ENCODE data around the gene CD68. TPM values are rescaled to one million over a fixed set of nuclear protein-coding genes. Genes with fewer than 3 reads are reported as not detected.

The CD68 gene
- total RNA-seq, 2 donors from 2014 or later: 12.3 to 17.3 TPM

- WGBS: 49% methylated on average over 12 of the region's 12 CpGs
- Histone ChIP-seq H3K4me1 (replicated peaks) (peaks cover 15% of the 10 kb centered on the region), H3K36me3 (peaks cover 0 to 5% of the 10 kb centered on the region in 2 donors), H3K27me3 (replicated peaks; ENCODE audit: insufficient read depth) (no peaks in the 10 kb centered on the region), H3K27ac (peak overlapping the region; percentile 76 to 84), H3K9me3 (no peaks in the 10 kb centered on the region), H3K4me3 (no peak overlapping the region)
- peak; percentile 31 for TF ChIP-seq POLR2A (IDR thresholded peaks at IDR 0.05)
- TF ChIP-seq CTCF (IDR thresholded peaks at IDR 0.05): no peak
- no peak for DNase-seq (ENCODE audit: low spot score)
- intact Hi-C loops (cut with DNase I): no loop called here
Observed at GRCh38 chr17:7587420-7588151, 8.1 kb downstream of the CD68 start.

DNA sequence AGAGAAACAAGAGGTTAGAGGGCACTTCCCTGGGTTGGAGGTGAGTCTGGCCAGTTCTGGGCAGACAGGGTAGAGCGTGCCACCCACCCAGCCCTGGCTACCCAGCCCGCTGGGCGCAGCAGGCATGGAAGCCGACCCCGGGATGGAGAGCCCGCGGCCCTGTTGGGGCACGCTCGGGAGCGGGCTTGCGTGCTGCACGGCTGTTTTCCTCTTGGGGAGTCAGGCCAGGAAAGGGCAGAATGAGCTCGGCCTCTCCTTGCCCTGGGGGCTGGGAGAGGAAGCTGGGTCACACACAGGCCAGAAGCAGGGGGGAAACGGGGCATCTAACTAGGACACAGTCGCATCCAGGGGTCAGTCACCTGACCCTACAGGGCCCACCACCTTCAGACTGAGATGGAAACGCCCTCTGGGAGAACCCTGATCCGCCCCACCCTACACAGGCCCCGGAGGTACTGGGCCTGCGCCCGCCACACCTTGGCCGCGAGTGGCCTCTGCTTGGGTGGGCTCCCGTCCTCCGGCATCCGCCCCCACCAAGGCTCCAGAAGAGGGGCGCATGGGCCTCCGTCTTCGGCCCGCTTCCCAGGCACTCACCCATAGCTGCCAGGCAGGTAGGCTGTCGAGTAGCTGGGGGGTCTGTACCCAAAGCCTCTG is 9.2 kb downstream of the CD68 start:
- Histone ChIP-seq H3K4me3 (peak overlapping the region; percentile 44), H3K27me3 (replicated peaks; ENCODE audit: insufficient read depth) (no peaks in the 10 kb centered on the region), H3K36me3 (peaks cover 0 to 14% of the 10 kb centered on the region in 2 donors), H3K27ac (peak overlapping the region; percentile 76 to 84), H3K9me3 (no peaks in the 10 kb centered on the region), H3K4me1 (replicated peaks) (peaks cover 7% of the 10 kb centered on the region)
- intact Hi-C loops (cut with DNase I): no loop called here
- no peak for DNase-seq (ENCODE audit: low spot score)
- TF ChIP-seq CTCF (IDR thresholded peaks at IDR 0.05) (no peak), POLR2AphosphoS5 (IDR thresholded peaks at IDR 0.05) (no peak), POLR2A (IDR thresholded peaks at IDR 0.05) (no peak)
- WGBS: 25% methylated on average over 25 of the region's 30 CpGs

DNA sequence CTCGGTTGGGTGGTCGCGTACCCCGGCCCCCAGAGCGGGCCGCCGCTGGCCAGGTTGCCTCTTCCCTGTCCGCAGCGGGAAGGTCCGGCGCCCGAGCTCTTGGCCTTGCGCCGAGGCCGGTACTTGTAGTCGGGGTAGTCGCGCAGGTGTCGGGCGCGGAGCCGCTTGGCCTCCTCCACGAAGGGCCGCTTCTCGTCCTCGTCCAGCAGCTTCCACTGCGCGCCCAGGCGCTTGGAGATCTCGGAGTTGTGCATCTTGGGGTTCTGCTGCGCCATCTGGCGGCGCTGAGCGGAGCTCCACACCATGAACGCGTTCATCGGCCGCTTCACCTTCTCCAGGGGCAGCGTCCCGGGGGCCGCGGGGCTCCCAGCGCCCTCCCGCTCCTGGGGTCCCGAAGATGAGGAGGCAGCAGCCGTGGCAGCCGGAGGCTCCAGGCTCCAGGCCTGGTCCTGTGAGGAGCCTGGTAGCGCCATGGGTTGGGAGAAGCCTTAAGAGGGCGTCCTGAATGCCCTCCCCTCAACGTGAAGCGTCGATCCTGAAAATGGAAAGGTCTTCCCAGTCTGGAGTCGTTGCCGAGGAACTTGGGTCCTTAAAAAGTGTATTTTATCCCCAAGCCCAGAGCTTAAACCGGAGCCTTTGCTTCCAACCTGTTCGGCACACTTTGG is 9.9 kb downstream of the CD68 start:
- Histone ChIP-seq H3K4me1 (replicated peaks) (peaks cover 7% of the 10 kb centered on the region), H3K27ac (peak overlapping the region; percentile 76 to 84), H3K36me3 (peaks cover 2 to 19% of the 10 kb centered on the region in 2 donors), H3K4me3 (peak overlapping the region; percentile 44), H3K27me3 (replicated peaks; ENCODE audit: insufficient read depth) (no peaks in the 10 kb centered on the region), H3K9me3 (no peaks in the 10 kb centered on the region)
- TF ChIP-seq POLR2AphosphoS5 (IDR thresholded peaks at IDR 0.05): peak; percentile 75
- peak; percentile 74 to 96 (median 91) for TF ChIP-seq CTCF (IDR thresholded peaks at IDR 0.05)
- peak; percentile 44 for TF ChIP-seq POLR2A (IDR thresholded peaks at IDR 0.05)
- intact Hi-C loops (cut with DNase I): no loop called here
- 17% methylated on average over 39 of the region's 56 CpGs for WGBS
- peak; percentile 86 for DNase-seq (ENCODE audit: low spot score)

DNA sequence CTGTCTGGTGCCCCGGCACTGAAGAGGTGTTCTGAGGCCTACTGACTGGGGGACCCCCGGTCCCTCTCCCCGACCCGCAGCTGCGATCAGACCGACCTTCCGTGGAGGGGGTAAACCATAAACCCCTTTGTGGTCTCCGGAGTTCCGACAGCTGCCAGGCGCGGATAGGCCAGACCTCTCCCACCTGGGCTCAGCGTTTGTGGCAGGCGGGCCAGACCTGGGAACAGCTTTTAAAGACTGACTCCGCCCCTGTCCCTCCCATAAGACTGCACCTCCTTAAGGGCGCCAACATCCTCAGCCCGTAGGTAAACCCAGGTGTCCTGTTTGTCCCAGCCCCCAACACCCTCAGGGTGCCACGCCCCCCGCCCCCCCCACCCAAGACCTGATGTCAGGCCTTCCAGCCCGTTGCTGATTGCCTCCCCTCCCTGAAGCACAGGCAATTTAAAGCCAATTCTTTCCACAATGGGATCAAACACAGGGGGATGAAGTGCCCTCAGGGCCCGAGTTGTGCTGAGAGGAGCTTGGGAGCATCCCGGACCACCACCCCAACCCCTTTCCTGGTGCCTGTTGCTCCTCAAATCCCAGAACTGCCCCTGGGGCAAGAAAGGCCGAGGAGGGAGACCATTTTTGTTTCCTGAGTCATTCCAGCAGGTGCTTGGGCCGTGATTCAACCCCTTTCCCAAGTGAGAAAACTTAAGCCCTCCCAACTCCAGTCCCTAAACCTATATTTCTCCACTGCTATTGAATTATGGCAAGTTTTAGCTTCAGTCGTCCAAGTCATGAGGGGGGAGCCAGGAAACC is 10.7 kb downstream of the CD68 start, which contains the start of gene SOX15:
Gene SOX15 (minus strand): TSS at position 204 of the 801 bp plus-strand sequence. CDS start 418 bp downstream, outside the sequence.
- WGBS: 39% methylated on average over 24 of the region's 24 CpGs

More for the DNA sequence above, 10.7 kb downstream of the CD68 start, which contains the start of gene SOX15:
- Histone ChIP-seq H3K36me3 (peaks cover 6 to 19% of the 10 kb centered on the region in 2 donors), H3K27me3 (replicated peaks; ENCODE audit: insufficient read depth) (no peaks in the 10 kb centered on the region), H3K4me1 (replicated peaks) (peaks cover 7% of the 10 kb centered on the region), H3K27ac (peak within 1 kb of the TSS; percentile 76 to 84), H3K4me3 (peak within 1 kb of the TSS; percentile 44), H3K9me3 (no peaks in the 10 kb centered on the region)
- peak; percentile 36 for TF ChIP-seq POLR2A (IDR thresholded peaks at IDR 0.05)
- TF ChIP-seq POLR2AphosphoS5 (IDR thresholded peaks at IDR 0.05): peak; percentile 16
- no peak for TF ChIP-seq CTCF (IDR thresholded peaks at IDR 0.05)
- intact Hi-C loops (cut with DNase I): no loop called here
- DNase-seq (ENCODE audit: low spot score): peak; percentile 70

Data from prostate gland (tissue), 2 donors.